ENCODE results near the gene KCNQ1.

GRCh38 chr11:2437516-2437915 is 7.3 kb upstream of the KCNQ1 start:
- TF ChIP-seq CTCF (IDR thresholded peaks at IDR 0.05): no peak
- TF ChIP-seq POLR2A (IDR thresholded peaks at IDR 0.05): no peak
